NCI-H510A treated with DMSO at 0.1 percent for 48 hours (cell line): ENCODE measurements around the gene GNAI2.
"Not testable (repeated sequence)": the region's sequence is repeated elsewhere in the genome, so short reads cannot be mapped to it uniquely, and the experiment has no call there.

ENCODE experiments used
- DNase-seq: peaks from one replicate; lab custom pipeline; 2025; lab: John Stamatoyannopoulos, UW

The GNAI2 gene

DNA sequence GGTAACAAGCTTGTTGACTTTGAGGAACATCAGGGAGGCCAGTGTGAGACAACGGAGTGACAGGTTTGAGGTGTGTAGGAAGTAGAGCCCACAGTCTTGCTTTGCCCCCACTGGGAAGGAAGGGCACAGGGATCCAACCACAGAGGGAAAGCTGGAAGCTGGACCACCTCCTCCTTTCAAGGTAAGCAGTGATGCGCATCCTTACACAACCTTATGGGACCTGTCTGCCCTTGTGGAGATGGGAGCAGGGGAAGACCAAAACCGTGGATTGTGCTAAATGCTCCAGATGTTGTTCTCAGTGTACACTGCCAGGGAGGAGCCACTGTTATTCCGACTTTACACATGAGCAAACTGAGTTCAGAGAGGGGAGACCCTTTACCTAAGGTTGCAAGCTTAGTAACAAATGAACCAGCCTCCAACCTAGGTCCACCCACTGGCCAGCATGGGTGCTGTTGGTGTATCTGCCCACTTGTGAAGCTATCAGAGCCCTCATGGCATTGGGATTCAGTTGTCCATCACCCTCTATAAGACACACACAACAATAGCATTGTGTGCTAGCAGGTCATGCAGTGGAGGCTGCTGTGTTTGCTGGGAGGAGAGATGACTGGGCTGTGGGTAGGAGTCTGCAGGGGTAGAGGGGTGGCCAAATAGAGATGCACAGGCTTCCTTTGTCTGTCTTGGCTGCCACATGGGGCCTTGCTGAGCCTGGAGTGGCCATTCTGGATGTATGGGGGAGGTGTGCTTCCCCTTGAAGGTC lies 42.3 kb downstream of the GNAI2 start:
- no peak for DNase-seq

DNA sequence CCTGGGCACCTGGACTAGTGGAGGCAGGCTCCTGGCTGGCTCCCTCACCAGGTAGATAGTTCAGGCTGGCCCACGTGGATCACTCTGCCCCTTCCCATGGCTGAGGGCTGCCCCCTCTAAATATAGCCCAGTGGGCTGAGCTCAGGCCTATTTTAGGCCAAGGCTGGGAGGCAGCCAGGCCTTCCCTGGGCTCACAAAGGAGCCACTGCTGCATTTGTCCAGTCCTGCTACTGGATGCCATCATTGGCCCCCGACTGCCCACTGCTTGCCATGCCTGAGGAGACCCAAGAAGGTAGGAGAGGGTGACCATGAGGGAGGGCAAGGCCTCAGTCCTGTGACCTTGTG lies 42.8 kb downstream of the GNAI2 start, which contains the start of gene LSMEM2:
Gene LSMEM2, plus strand, starts transcription at position 208 of the 345 bp plus-strand sequence. Its CDS starts 27 bp downstream, at position 235.
- DNase-seq = no peak

DNA sequence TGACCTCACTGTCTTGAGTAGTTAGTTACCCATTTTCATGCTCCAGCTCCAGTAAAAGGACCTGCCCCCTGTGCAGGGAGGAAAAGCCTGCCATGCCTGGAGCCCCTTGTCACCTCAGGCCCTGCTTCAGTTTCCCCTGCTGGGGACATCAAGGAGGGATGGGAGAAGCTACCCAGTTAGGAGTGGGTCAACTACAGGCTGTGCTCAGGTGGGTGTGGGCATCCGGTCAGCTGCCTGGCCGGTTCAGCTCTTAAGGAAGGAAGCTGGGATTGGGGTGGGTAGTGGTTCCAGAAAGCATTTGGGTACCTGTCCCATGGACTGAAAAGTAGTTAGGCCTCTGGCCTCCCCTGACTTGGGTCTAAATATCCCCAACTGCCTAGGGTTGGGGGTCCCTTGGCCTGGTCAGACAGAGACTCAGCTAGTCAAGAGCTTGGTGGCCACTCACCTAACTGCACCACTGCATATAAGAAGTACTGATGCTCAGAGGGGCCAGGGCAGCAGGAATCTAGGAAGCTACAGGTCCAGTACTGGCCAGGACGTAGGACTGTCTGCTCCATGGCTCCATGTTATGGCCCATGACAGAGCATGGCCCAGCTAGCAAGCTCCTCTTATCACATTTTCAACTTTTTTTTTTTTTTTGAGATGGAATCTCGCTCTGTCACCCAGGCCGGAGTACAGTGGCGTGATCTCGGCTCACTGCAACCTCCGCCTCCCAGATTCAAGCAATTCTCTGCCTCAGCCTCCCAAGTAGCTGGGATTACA lies 43.4 kb downstream of the GNAI2 start:
- DNase-seq = no peak

DNA sequence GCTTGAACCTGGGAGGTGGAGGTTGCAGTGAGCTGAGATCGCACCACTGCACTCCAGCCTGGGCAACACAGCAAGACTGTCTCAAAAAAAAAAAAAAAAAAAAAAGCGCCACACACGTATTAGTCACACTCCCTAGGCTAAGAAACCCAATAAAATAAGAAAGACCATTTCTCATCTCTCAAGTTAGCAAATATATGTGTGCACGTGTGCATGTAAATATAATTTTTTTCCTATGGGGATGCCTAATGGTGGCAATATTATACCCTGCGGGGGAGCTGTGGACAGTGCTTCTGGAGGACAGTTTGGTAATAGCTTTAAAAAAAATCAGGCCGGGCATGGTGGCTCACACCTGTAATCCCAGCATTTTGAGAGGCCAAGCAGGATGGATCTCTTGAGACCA lies 48.1 kb downstream of the GNAI2 start:
- not testable (repeated sequence) for DNase-seq

DNA sequence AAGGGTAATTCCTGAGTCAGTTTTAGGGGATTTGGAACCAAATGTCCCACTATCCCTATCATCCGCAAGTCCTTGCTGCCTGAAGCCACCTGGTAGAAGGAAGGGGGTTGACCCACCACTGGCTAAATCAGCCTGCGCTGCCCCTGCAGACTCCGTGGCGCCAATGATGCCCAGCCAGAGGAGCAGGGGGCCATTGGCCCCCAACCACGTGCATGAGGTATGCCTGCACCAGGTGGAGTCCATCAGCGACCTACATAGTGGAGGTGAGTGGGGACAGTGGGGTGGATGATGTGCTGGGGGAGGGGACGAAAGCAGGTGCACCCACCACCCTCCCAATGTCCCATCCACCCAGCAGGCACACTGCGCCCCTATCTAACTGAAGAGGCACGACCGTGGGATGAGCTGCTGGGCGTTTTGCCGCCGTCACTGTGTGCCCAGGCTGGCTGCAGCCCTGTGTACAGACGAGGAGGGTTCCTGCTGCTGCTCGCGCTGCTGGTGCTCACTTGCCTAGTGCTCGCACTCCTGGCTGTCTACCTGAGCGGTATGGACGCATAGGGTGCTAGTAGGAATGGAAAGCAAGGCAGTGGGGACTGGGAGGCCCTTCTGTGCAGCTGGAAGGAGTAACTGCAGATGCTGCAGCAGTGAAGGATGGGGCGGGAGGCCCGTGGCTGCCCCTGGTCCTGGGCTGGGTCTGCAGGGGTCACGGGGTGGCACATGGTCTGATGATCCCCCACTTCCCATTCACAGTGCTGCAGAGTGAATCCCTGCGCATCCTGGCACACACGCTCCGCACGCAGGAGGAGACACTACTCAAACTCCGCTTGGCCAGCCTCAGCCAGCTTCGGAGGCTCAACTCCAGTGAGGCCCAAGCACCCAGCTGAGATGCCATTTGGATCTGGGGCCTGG lies 50.6 kb downstream of the GNAI2 start:
- no peak for DNase-seq

DNA sequence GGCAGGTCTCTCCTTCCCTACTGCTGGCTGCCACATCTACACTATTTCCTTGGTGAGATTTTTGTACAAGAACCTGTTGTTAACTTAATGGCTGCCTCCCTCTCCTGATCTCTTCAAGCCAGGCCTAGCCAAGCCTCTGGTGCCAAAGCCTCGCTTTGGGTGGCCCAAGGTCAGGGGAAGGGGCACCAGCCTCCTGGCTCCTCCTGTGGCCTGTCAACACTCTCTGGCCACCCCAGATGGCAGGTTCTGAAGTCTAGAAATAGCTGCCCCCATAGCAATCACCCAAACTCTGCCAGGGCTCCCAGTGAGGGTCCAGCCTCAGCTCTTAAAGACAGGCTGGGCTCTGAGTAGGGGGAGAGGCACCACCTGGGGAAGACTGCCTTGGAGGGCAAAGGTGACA lies 51.3 kb downstream of the GNAI2 start:
- no peak for DNase-seq

DNA sequence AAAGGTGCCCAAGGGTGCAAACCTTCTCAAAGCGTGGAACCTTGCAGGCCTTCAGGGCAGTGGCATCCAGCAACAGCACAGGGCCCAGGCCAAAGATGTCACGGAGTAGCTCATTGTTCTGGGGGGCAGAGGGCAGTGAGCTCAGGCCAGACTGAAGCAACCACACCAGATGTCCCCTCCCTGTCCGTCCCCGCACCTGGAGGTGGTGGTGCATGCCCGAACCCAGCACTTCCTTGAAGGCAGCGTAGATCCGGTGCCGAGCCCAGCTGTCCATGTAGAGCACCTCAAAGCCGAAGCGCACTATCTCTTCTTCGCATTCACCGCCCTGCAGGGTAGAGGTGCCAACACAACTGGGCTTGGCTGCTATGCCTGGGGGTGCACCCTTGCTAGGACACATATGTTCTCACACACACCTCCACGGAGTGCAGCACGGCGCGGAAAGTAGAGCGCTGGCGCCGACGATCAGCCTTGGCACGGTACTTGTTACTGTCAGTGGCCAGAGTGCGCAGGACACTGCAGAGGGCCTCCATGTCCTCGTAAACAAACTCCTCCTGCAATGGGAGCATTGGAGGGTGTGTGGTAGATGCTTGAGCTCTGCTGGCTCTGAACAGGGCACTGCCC lies 52.5 kb downstream of the GNAI2 start:
- DNase-seq = no peak

DNA sequence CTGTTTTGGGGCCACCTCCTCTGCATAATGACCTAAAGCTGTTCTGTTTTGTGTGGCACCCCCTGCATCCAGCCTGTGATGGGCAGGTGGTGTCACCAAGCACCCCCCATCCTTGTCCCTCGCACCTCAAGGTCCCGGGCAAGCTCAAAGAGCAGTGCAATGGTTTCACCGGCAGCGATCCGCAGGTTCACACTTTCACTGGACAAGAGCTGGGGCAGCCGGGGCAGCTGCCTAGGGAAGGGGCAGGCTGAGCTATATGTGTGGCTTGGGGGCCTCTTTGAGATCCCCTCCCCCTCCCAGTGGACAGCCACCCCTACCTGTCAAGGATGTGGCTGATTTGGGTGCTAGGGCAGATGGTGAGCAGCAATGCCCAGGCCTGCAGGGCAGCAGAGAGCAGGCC lies 53.1 kb downstream of the GNAI2 start:
- DNase-seq = no peak

DNA sequence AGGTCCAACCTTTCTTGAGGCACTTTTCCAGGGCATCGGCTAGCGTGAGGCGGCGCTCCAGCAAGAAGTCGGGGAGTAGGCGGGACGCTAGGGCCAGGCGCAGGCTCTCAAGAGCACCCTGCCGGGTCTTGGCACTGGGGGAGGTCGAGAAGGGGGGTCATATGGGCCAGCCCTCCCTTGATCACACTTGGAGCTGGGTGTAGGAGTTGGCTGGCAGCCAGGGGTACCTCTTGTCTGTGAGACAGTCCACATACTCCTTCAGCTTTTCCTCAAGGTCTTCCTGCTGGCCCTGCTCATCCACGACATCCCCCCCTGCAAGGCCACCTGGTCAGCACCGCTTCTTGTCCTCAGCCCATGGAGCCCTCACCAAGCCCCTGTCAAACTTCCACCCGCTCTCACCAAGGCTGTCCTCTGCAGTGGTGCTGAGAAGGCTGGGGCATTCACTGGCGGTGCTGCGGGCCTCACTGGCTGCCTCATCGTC lies 54.2 kb downstream of the GNAI2 start:
- DNase-seq = no peak

DNA sequence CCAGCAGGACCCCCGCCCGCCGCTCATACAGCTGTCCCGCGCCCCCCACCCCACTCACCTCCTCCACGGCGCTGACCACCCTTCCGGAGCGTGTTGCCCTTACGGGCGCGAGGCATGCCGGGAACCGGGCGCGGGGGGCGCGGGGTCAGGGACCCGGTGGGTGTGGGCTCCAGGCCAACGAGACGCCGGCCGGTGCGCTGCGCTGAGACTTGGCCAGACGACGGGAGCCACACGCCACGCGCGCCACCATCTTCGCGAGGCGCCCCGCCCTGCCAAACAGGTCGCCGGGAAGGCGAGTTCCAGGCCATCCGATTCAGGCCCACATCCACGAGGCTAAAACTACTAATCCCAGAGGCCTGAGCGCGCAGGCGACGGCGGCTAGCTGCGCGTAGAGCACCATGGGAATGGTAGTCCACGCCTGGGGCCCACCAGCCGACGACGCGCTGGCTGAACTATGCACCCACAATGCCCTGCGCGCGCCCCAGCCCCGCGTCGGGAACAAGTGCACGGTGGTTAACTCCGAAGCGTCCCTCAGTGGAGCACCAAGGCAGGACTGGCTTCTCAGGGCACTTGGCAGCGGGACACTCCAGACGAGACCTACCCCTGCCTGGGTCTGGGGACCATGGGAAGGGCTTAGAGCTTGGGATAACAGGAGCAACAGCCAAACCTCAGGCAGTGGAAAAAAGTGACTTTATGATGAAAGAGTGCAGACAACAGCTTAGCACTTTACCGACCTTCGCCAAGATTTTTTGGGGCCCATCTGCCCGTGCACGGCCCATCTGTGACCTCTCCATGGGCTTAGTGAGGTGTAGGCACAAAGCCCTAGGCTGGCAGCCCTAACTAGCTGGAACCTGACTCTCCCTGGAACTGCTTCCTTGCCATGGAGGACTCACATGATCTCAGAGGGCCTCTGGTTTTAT lies 56.4 kb downstream of the GNAI2 start, which contains the start of gene IFRD2:
Gene IFRD2, minus strand, starts transcription at position 271 of the 920 bp plus-strand sequence. Its CDS starts 155 bp downstream, at position 116.
- peak; percentile 87 for DNase-seq

DNA sequence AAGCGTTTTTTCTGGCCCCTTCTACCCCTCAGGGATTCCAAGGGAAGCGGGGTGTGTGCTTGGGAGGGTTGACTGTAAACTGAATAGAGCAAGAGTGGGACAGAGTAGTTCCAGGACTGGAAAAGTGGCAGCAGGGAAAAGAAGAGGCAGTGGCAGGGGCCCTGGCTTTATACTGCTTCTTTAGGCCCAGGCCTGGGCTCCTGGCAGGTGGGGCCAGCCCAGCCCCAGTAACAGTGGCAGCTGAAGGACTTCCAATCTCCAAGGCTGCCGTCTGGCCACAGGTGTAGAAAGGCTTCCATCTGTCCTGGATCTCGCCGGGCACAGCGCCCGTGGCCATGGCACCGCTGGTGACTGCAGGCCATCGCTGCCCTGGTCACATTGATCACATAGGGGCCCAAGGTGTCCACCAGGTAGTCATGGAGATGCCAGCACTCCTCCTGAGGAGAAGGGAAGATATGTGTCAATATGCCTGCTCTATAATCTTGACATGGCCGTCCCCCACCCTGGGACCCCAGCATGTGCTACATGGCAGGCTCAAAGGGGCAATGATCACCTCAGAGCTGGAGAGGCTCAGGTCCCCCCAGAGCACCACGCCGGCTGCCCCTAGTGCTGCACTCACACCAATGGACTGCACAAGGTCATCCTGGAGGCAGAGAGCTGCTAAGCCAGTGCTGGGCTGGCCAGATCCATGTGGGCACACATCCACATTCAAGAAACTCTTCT lies 57.2 kb downstream of the GNAI2 start:
- no peak for DNase-seq

DNA sequence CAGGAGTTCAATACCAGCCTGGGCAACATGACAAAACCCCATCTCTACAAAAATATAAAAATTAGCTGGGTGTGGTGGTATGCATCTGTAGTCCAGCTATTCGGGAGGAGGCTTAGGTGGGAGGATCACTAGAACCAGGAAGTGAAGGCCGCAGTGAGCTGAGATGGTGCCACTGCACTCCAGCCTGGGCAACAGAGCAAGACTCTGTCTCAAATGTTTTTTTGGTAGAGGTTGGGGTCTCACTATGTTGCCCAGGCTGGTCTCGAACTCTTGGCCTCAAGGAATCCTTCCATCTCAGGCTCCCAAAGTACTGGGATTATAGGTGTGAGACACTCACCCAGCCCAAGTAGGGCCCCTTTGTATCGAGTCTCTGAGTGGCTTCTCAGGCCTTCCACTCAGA lies 58.1 kb downstream of the GNAI2 start:
- DNase-seq = no peak

DNA sequence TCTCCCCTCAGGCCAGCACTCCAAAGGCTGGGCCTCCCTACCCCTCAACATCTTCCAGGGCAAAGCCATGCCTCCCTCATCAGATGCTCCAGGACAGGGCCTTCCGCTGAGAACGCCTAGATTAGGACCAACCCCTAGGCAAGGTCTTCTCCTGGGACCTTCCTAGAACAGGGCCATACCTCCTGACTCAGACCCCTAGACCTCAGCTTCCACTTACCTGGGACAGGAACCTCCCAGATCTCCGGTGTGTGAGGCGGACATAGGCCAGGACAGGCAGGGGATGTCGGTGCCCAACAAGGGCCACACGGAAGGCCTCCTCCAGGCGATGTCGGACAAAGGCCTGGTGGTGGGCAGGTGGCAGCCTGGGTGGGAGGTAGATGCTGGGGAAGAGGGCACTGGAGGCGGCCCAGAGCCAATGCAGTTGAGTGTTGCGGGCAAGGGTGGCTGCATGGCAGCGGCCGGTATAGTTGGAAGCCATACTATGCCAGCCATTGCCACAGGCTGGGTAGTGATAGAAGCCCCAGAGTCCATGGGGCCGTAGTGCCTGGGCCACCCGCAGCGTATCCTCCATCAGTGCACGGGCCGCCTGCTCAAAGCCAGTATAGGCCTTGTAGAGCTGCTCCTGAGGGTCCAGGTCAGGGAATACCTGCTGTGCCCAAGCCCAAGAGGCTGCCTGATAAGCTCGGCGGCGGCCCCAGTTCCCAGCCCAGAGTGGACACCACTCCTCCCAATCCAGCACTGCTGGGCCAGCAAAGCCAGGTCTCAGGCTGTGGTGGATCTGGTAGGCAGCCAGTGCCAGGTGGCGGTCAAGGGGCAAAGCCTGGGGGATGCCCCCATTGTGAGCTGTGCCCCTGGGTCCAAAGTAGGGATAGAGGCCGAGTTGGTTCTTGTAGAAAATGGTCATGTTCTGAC lies 58.7 kb downstream of the GNAI2 start:
- DNase-seq = no peak

DNA sequence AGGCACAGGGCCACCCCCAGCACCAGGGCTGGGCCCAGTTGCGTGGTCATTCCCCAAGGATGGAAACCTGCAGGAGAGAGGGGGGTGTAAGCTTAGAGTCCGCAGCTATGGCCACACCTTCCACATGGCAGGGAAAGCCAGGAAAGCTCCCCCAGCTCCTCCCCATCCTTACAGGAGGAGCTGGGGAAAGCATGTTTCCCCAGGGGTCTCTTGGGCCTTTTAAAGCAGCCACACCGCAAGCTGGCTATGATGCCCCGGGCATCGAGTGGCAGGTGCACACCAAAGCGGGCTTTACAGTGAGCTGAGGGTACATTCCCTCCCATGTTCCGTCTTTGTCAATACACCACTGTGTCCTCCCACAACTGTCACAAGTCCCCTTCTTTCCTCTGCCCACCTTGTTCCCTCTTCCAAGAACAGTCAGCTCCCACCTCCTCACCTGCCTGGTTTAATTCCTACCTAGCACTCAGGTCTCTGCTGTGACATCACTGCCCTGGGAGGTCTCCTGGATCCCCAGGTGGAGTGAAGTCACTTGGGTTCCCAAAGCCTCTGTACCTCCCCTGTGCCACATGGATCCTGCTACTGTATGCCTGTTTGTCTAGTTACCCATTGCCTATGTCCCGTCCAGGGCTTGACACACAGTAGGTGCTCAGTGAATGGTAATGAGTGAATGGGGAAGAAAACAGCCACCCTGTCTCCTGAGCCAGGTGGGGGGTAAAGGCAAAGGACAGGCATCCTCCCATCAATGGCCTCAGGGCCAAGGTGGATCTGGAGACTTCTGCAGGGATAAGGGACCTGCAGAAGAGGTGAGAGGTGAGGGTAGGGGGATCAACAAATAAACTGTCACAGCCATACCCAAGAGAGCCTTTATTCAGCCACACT lies 59.8 kb downstream of the GNAI2 start:
- no peak for DNase-seq

DNA sequence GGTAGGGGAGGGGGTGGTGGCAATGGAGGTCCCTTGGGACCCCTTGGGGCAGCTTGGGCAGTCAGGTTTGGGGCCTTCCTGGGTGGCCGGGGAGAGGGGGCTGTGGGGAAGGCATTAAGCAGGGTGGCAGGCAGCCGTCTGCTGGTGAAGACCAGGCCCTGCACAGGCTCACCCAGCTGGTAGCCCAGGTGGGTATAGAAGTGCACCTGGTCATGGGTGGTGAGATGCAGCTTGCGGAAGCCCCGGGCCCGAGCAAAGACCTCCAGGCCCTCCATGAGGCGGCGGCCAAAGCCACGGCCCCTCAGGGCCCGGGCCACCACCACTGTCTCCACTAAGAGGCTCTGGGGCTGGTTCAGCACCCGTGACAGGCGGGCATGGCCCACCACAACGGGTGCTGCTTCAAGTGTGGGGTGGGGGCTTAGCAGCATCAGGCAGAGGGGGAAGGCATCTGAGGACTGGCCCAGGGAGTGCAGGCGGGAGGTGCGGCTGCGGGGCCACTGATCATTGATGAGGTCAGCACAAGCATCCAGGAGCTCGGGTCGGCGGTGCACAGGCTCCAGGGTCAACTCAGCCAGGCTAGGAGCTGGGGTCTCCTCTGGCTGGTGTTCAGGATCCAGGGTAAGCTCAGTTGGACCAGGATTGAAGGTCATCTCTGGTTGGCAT lies 60.8 kb downstream of the GNAI2 start:
- no peak for DNase-seq

DNA sequence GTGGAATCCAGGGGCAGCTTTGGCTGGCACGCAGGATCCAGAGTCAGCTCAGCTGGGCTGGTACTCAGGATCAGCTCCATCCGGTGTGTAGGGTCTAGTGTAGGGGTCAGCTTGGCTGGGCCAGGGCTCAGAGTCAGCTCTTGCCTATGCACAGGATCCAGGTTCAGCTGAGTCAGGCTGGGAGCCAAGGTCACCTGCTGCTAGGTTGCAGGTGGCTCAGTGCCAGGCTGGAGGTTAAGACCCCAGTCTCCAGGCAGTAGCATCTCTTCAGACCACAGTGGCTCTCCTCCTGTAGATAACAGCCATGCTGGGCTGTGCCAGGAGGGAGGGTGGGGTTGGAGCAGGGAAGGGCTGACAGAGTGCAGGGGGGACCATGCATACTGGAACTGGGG lies 61.4 kb downstream of the GNAI2 start:
- no peak for DNase-seq
